Measurements from ENCODE around the gene TAF4.

TAF4 gene

GRCh38 chr20:61997891-61998290 lies 67.8 kb downstream of the TAF4 start:
- no peak for DNase-seq (ENCODE audit: extremely low spot score)
- TF ChIP-seq LEF1 (IDR thresholded peaks at IDR 0.05; ENCODE audit: borderline replicate concordance) (no peak), PKNOX1 (IDR thresholded peaks at IDR 0.05) (no peak), ZNF384 (IDR thresholded peaks at IDR 0.05) (no peak), NFRKB (IDR thresholded peaks at IDR 0.05) (no peak), ARNT (IDR thresholded peaks at IDR 0.05) (no peak), SP1 (IDR thresholded peaks at IDR 0.05) (no peak), TARDBP (IDR thresholded peaks at IDR 0.05) (no peak), CTBP1 (IDR thresholded peaks at IDR 0.05; ENCODE audit: borderline replicate concordance) (no peak), ELF4 (IDR thresholded peaks at IDR 0.05) (no peak), FOXM1 (IDR thresholded peaks at IDR 0.05; ENCODE audit: borderline replicate concordance) (no peak), BHLHE40 (IDR thresholded peaks at IDR 0.05; ENCODE audit: borderline replicate concordance) (no peak), SUZ12 (IDR thresholded peaks at IDR 0.05) (no peak), FOXK2 (IDR thresholded peaks at IDR 0.05) (no peak)
- ChIA-PET POLR2A (no interaction called here), CTCF (no interaction called here)

DNA sequence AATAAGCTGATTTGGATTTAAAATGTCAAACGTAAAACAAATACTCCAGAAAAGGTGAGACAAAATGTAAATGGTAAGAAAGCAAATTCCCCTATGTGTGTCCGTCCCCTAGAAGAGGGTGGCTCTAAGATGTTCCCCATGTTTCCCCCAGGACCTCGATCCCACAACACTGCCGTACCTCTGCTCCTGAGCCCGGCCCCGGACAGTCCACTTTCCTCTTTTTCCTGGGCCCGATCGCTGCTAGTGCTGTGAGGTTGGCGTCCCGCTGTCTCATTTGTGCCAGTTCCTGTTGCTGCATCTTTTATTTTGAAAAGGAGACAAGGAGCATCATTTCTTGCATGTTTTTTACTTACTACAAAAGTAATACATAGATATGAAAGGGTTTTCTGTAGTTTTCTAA lies 68.3 kb downstream of the TAF4 start:
- POLR2A ChIA-PET = no interaction called here
- no peak for TF ChIP-seq BHLHE40 (IDR thresholded peaks at IDR 0.05; ENCODE audit: borderline replicate concordance)
- TF ChIP-seq ARNT (IDR thresholded peaks at IDR 0.05) = no peak
- TF ChIP-seq FOXA1 (IDR thresholded peaks at IDR 0.05) = no peak
- TF ChIP-seq L3MBTL2 (conservative IDR thresholded peaks at IDR 0.05) = no peak
- no peak for TF ChIP-seq SP1 (IDR thresholded peaks at IDR 0.05)
- TF ChIP-seq SUZ12 (IDR thresholded peaks at IDR 0.05) = no peak
- TF ChIP-seq FOXK2 (IDR thresholded peaks at IDR 0.05) = no peak
- TF ChIP-seq PKNOX1 (IDR thresholded peaks at IDR 0.05) = no peak
- TF ChIP-seq NFRKB (IDR thresholded peaks at IDR 0.05) = no peak
- no peak for TF ChIP-seq HDGF (IDR thresholded peaks at IDR 0.05; ENCODE audit: borderline replicate concordance)
- TF ChIP-seq TARDBP (IDR thresholded peaks at IDR 0.05) = no peak
- no peak for DNase-seq (ENCODE audit: extremely low spot score)
- CTCF ChIA-PET = no interaction called here

DNA sequence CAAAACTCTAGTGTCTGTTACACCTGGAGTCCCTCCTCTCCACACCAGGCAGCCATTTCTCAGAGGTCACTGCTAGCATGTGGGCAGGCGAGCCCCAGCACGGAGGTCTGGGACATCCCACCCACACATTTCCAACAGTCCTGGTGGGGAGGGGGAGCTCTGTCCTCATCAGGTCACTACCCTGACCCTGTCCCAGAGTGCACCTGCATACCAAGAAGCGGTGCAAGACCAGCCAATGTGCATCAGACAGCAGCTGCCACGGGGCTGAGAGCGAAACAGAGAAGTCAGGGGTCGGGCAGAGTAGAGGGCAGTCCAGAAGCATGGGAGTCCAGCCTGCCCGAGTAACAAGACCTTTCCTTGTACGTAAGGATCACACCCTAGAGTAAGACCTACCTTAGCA lies 71.1 kb downstream of the TAF4 start:
- no peak for DNase-seq (ENCODE audit: extremely low spot score)
- no peak for TF ChIP-seq FOXM1 (IDR thresholded peaks at IDR 0.05; ENCODE audit: borderline replicate concordance)
- no peak for TF ChIP-seq BHLHE40 (IDR thresholded peaks at IDR 0.05; ENCODE audit: borderline replicate concordance)
- TF ChIP-seq TARDBP (IDR thresholded peaks at IDR 0.05) = no peak
- no peak for TF ChIP-seq PKNOX1 (IDR thresholded peaks at IDR 0.05)
- no peak for TF ChIP-seq L3MBTL2 (conservative IDR thresholded peaks at IDR 0.05)
- no peak for TF ChIP-seq HDGF (IDR thresholded peaks at IDR 0.05; ENCODE audit: borderline replicate concordance)
- no peak for TF ChIP-seq ARNT (IDR thresholded peaks at IDR 0.05)
- TF ChIP-seq LEF1 (IDR thresholded peaks at IDR 0.05; ENCODE audit: borderline replicate concordance) = no peak
- TF ChIP-seq FOXA1 (IDR thresholded peaks at IDR 0.05) = no peak
- no peak for TF ChIP-seq ZNF384 (IDR thresholded peaks at IDR 0.05)
- TF ChIP-seq SP1 (IDR thresholded peaks at IDR 0.05) = no peak
- no peak for TF ChIP-seq NFRKB (IDR thresholded peaks at IDR 0.05)
- no peak for TF ChIP-seq FOXK2 (IDR thresholded peaks at IDR 0.05)
- ChIA-PET POLR2A (no interaction called here), CTCF (no interaction called here)

- ChIA-PET CTCF (no interaction called here), POLR2A (no interaction called here)
- no peak for DNase-seq (ENCODE audit: extremely low spot score)
- TF ChIP-seq CTBP1 (IDR thresholded peaks at IDR 0.05; ENCODE audit: borderline replicate concordance) = no peak
These were observed 72.6 kb downstream of the TAF4 start for GRCh38 chr20:61993058-61993457.

DNA sequence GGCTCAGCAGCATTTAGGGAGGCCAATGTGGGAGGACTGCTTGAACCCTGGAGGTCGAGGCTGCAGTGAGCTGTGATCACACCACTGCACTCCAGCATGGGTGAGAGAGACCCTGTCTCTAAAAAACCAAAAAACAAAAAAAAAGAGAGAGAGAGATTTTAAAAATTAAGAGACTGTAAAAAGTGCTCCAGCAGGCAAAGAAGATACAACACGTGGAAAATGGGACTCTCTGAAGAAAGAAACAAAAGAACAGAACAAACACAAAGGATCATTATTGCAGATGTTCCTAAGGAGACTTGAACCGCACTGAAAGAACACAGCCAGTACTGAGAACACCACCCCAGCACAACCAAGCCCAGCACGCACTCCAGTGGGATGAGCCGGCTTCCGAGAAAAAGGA lies 74.2 kb downstream of the TAF4 start:
- TF ChIP-seq SUZ12 (IDR thresholded peaks at IDR 0.05) (no peak), TARDBP (IDR thresholded peaks at IDR 0.05) (no peak), CTBP1 (IDR thresholded peaks at IDR 0.05; ENCODE audit: borderline replicate concordance) (no peak), L3MBTL2 (conservative IDR thresholded peaks at IDR 0.05) (no peak), FOXM1 (IDR thresholded peaks at IDR 0.05; ENCODE audit: borderline replicate concordance) (no peak), NFRKB (IDR thresholded peaks at IDR 0.05) (no peak), ARNT (IDR thresholded peaks at IDR 0.05) (no peak), LEF1 (IDR thresholded peaks at IDR 0.05; ENCODE audit: borderline replicate concordance) (no peak), FOXA1 (IDR thresholded peaks at IDR 0.05) (no peak), ELF4 (IDR thresholded peaks at IDR 0.05) (no peak), HDGF (IDR thresholded peaks at IDR 0.05; ENCODE audit: borderline replicate concordance) (no peak), PKNOX1 (IDR thresholded peaks at IDR 0.05) (no peak)
- no peak for DNase-seq (ENCODE audit: extremely low spot score)
- ChIA-PET CTCF (no interaction called here), POLR2A (no interaction called here)

DNA sequence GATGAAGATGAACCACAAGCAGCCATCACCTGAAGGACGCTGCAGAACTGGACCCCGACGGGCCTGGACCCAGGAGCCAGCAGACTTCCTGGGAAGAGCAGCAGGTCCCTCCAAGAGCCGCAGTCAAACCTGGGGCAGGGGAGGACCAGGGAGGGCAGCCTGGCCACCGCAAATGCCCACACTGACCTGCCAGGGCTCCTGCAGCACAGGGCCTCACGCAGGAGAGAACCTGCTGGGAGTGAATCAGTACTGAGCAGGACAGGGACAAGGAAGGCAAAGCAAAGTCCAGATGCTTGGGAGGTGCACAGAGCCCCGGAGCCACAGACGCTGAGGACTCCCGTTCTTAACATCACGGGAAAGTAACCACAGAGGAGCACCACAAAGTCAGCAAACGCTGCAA lies 75.2 kb downstream of the TAF4 start:
- TF ChIP-seq ZNF384 (IDR thresholded peaks at IDR 0.05) (no peak), CTBP1 (IDR thresholded peaks at IDR 0.05; ENCODE audit: borderline replicate concordance) (no peak), HDGF (IDR thresholded peaks at IDR 0.05; ENCODE audit: borderline replicate concordance) (no peak)
- ChIA-PET CTCF (no interaction called here), POLR2A (no interaction called here)
- DNase-seq (ENCODE audit: extremely low spot score) = no peak

- ChIA-PET CTCF (no interaction called here), POLR2A (no interaction called here)
- TF ChIP-seq FOXK2 (IDR thresholded peaks at IDR 0.05) (no peak), NFRKB (IDR thresholded peaks at IDR 0.05) (no peak), ZNF384 (IDR thresholded peaks at IDR 0.05) (no peak)
- DNase-seq (ENCODE audit: extremely low spot score) = no peak
These were observed 75.9 kb downstream of the TAF4 start for GRCh38 chr20:61989741-61990140.

All from HEK293T (cell line).